HEK293 (cell line): Measurements from ENCODE around the gene LRRC8D.

Source experiments
- BCL11A ChIP-seq: fragments of 450-650 bp; formaldehyde crosslinking; IDR thresholded peaks from 2 replicates; pipeline ENCODE4 v1.5.1; 2016; ENCODE audit warnings: low read depth, missing biosample characterization, missing genetic modification characterization
- GLIS2 ChIP-seq: fragments of 450-650 bp; formaldehyde crosslinking; IDR thresholded peaks from 2 replicates; pipeline ENCODE4 v1.5.1; 2016; ENCODE audit warnings: missing biosample characterization, missing genetic modification characterization
- HOXC10 ChIP-seq: sonication (generic); formaldehyde crosslinking; IDR thresholded peaks from 2 replicates; pipeline ENCODE4 v1.8.1; 2023; ENCODE audit warnings: mild to moderate bottlenecking, missing genetic modification reagents
- KLF7 ChIP-seq: fragments of 450-650 bp; formaldehyde crosslinking; IDR thresholded peaks from 2 replicates; pipeline ENCODE4 v1.5.1; 2016; ENCODE audit warnings: missing biosample characterization, missing genetic modification characterization, borderline replicate concordance
- MEIS1 ChIP-seq: sonication (generic); formaldehyde crosslinking; IDR thresholded peaks from 2 replicates; pipeline ENCODE4 v1.8.1; 2022; ENCODE audit warnings: missing genetic modification reagents, mild to moderate bottlenecking, borderline replicate concordance
- OSR2 ChIP-seq: fragments of 450-650 bp; formaldehyde crosslinking; IDR thresholded peaks from 2 replicates; pipeline ENCODE4 v1.5.1; 2016; ENCODE audit warnings: missing biosample characterization, missing genetic modification characterization
- OVOL3 ChIP-seq: fragments of 450-650 bp; formaldehyde crosslinking; IDR thresholded peaks from 2 replicates; pipeline ENCODE4 v1.5.1; 2016; ENCODE audit warnings: missing biosample characterization, missing genetic modification characterization
- PRDM1 ChIP-seq: fragments of 450-650 bp; formaldehyde crosslinking; IDR thresholded peaks from 2 replicates; pipeline ENCODE4; 2016; ENCODE audit warnings: missing biosample characterization, missing genetic modification characterization
- SALL2 ChIP-seq: fragments of 450-650 bp; formaldehyde crosslinking; IDR thresholded peaks from 2 replicates; pipeline ENCODE4 v1.5.0; 2017; ENCODE audit warnings: missing biosample characterization, mild to moderate bottlenecking, missing genetic modification characterization, borderline replicate concordance
- YY2 ChIP-seq: fragments of 450-650 bp; formaldehyde crosslinking; IDR thresholded peaks from 2 replicates; pipeline ENCODE4 v1.5.1; 2016; ENCODE audit warnings: missing biosample characterization, missing genetic modification characterization
- ZBTB1 ChIP-seq: fragments of 450-650 bp; formaldehyde crosslinking; IDR thresholded peaks from 2 replicates; pipeline ENCODE4 v1.5.1; 2016; ENCODE audit warnings: missing biosample characterization, missing genetic modification characterization
- ZEB2 ChIP-seq: fragments of 450-650 bp; formaldehyde crosslinking; IDR thresholded peaks from 2 replicates; pipeline ENCODE4 v1.5.1; 2016; ENCODE audit warnings: missing biosample characterization, missing genetic modification characterization
- ZNF121 ChIP-seq: fragments of 450-650 bp; formaldehyde crosslinking; IDR thresholded peaks from 2 replicates; pipeline ENCODE4 v1.5.1; 2016; ENCODE audit warnings: missing biosample characterization, missing genetic modification characterization
- ZNF157 ChIP-seq: fragments of 450-650 bp; formaldehyde crosslinking; IDR thresholded peaks from 2 replicates; pipeline ENCODE4 v1.5.1; 2016; ENCODE audit warnings: missing biosample characterization, missing genetic modification characterization
- ZNF2 ChIP-seq: fragments of 450-650 bp; formaldehyde crosslinking; IDR thresholded peaks from 2 replicates; pipeline ENCODE4 v1.5.1; 2016; ENCODE audit warnings: missing biosample characterization, missing genetic modification characterization
- ZNF211 ChIP-seq: fragments of 450-650 bp; formaldehyde crosslinking; IDR thresholded peaks from 2 replicates; pipeline ENCODE4 v1.5.1; 2016; ENCODE audit warnings: low read depth, missing biosample characterization, missing genetic modification characterization
- ZNF24 ChIP-seq: fragments of 450-650 bp; formaldehyde crosslinking; IDR thresholded peaks from 2 replicates; pipeline ENCODE4 v1.5.1; 2016; ENCODE audit warnings: missing biosample characterization, missing genetic modification characterization
- ZNF248 ChIP-seq: fragments of 450-650 bp; formaldehyde crosslinking; IDR thresholded peaks from 2 replicates; pipeline ENCODE4 v1.5.1; 2017; ENCODE audit warnings: missing biosample characterization, missing genetic modification characterization
- ZNF292 ChIP-seq: fragments of 450-650 bp; formaldehyde crosslinking; IDR thresholded peaks from 2 replicates; pipeline ENCODE4 v1.5.1; 2016; ENCODE audit warnings: low read depth, missing biosample characterization, missing genetic modification characterization, borderline replicate concordance
- ZNF350 ChIP-seq: fragments of 450-650 bp; formaldehyde crosslinking; IDR thresholded peaks from 2 replicates; pipeline ENCODE4 v1.5.0; 2017; ENCODE audit warnings: missing biosample characterization, mild to moderate bottlenecking, missing genetic modification characterization
- ZNF366 ChIP-seq: fragments of 450-650 bp; formaldehyde crosslinking; conservative IDR thresholded peaks from 2 replicates; pipeline ENCODE4 v1.5.1; 2016; ENCODE audit warnings: missing biosample characterization, missing genetic modification characterization
- ZNF426 ChIP-seq: fragments of 450-650 bp; formaldehyde crosslinking; IDR thresholded peaks from 2 replicates; pipeline ENCODE4 v1.5.1; 2017; ENCODE audit warnings: missing biosample characterization, missing genetic modification characterization, mild to moderate bottlenecking, inconsistent platforms, moderate library complexity
- ZNF473 ChIP-seq: fragments of 450-650 bp; formaldehyde crosslinking; IDR thresholded peaks from 2 replicates; pipeline ENCODE4 v1.5.1; 2017; ENCODE audit warnings: missing biosample characterization, missing genetic modification characterization
- ZNF514 ChIP-seq: fragments of 450-650 bp; formaldehyde crosslinking; IDR thresholded peaks from 2 replicates; pipeline ENCODE4 v1.5.1; 2016; ENCODE audit warnings: missing biosample characterization, missing genetic modification characterization
- ZNF639 ChIP-seq: fragments of 450-650 bp; formaldehyde crosslinking; IDR thresholded peaks from 2 replicates; pipeline ENCODE4 v1.5.1; 2016; ENCODE audit warnings: missing biosample characterization, missing genetic modification characterization
- ZNF843 ChIP-seq: fragments of 450-650 bp; formaldehyde crosslinking; IDR thresholded peaks from 2 replicates; pipeline ENCODE4 v1.5.1; 2016; ENCODE audit warnings: missing biosample characterization, missing genetic modification characterization
- ZXDB ChIP-seq: fragments of 450-650 bp; formaldehyde crosslinking; IDR thresholded peaks from 2 replicates; pipeline ENCODE4 v1.5.1; 2016; ENCODE audit warnings: missing biosample characterization, missing genetic modification characterization
- TF ChIP-seq, protein P1 (sequence below): fragments of 450-650 bp; formaldehyde crosslinking; IDR thresholded peaks from 2 replicates; pipeline ENCODE4 v1.5.1; 2017; ENCODE audit warnings: missing biosample characterization, mild to moderate bottlenecking, missing genetic modification characterization, moderate library complexity
- TF ChIP-seq, protein P2 (sequence below): fragments of 450-650 bp; formaldehyde crosslinking; IDR thresholded peaks from 2 replicates; pipeline ENCODE4 v1.5.1; 2016; ENCODE audit warnings: missing biosample characterization, missing genetic modification characterization
- TF ChIP-seq, protein P3 (sequence below): fragments of 450-650 bp; formaldehyde crosslinking; IDR thresholded peaks from 2 replicates; pipeline ENCODE4 v1.5.1; 2016; ENCODE audit warnings: missing biosample characterization, missing genetic modification characterization, low read depth
- TF ChIP-seq, protein P4 (sequence below): fragments of 450-650 bp; formaldehyde crosslinking; IDR thresholded peaks from 2 replicates; pipeline ENCODE4; 2016; ENCODE audit warnings: missing biosample characterization, missing genetic modification characterization
- TF ChIP-seq, protein P5 (sequence below): fragments of 450-650 bp; formaldehyde crosslinking; IDR thresholded peaks from 2 replicates; pipeline ENCODE4 v1.5.1; 2016; ENCODE audit warnings: missing biosample characterization, missing genetic modification characterization

Gene LRRC8D

DNA sequence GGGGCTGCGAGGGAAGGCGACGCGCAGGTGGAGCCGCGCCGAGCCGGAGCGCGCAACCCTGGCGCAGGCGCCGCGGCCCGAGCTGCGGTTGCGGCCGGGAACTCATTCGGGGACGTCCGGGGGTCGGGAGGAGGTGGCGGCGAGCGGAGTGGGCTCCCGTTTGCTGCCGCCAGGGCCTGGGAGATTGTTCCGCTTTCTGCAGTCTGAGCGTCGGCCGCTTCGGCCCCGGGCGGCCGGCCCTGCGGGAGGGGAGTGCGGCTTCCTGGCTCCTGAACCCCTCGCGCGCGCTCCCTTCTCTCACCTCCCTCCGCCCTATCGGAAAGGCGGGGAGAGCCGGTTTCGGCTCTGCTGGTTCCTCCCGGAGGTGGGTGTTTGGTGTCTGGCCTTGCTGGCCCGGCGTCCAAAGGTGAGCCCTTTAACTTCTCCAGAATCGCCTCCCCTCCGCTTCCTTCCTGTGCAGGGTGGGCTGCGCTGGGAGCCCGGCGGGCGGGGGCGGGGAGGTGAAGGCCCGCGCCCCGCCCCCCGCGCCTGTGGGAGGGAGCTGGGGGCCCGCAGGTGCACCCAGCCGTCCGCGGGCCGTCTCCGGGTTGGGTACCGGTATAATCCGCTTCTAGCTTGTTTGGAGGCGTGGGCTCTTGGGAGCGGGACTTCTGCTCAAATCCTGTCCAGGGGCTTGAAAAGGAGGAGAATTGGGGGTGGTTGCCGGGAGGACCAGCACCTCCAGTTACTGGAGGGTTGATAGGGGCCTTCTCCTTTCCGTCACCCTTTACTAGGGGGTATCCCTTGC, 683 bp downstream of the LRRC8D start (continued):
- TF ChIP-seq PRDM1 (tag by site-specific recombination) (no peak), OSR2 (tag by site-specific recombination) (0 out of 2 replicates have a peak, but pooled peaks have one; percentile 27), ZBTB1 (tag by site-specific recombination) (no peak), ZEB2 (tag by site-specific recombination) (peak; percentile 38; the same call in 1 of the 2 replicates), ZNF121 (no peak; the same call in 1 of the 2 replicates), ZNF292 (no peak), ZNF248 (tag by site-specific recombination) (no peak), ZNF426 (tag by site-specific recombination) (no peak), OVOL3 (tag by site-specific recombination) (no peak), YY2 (tag by site-specific recombination) (no peak), ZNF366 (tag by site-specific recombination) (no peak), KLF7 (tag by site-specific recombination) (no peak), ZNF473 (tag by site-specific recombination) (no peak), ZNF843 (tag by site-specific recombination) (no peak), ZXDB (tag by site-specific recombination) (peak; percentile 49; the same call in 1 of the 2 replicates), ZNF24 (tag by site-specific recombination) (no peak), ZNF211 (tag by site-specific recombination) (no peak), ZNF350 (tag by site-specific recombination) (no peak), MEIS1 (CRISPR knock-in tag) (no peak), GLIS2 (tag by site-specific recombination) (peak; percentile 83; the same call in 1 of the 2 replicates), ZNF514 (tag by site-specific recombination) (no peak), SALL2 (tag by site-specific recombination) (no peak), BCL11A (no peak), ZNF639 (tag by site-specific recombination) (no peak), ZNF2 (no peak), ZNF157 (tag by site-specific recombination) (no peak), HOXC10 (CRISPR knock-in tag) (no peak)
- TF ChIP-seq, protein P1, sequence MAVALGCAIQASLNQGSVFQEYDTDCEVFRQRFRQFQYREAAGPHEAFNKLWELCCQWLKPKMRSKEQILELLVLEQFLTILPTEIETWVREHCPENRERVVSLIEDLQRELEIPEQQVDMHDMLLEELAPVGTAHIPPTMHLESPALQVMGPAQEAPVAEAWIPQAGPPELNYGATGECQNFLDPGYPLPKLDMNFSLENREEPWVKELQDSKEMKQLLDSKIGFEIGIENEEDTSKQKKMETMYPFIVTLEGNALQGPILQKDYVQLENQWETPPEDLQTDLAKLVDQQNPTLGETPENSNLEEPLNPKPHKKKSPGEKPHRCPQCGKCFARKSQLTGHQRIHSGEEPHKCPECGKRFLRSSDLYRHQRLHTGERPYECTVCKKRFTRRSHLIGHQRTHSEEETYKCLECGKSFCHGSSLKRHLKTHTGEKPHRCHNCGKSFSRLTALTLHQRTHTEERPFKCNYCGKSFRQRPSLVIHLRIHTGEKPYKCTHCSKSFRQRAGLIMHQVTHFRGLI (tag by site-specific recombination): no peak
- TF ChIP-seq, protein P2, sequence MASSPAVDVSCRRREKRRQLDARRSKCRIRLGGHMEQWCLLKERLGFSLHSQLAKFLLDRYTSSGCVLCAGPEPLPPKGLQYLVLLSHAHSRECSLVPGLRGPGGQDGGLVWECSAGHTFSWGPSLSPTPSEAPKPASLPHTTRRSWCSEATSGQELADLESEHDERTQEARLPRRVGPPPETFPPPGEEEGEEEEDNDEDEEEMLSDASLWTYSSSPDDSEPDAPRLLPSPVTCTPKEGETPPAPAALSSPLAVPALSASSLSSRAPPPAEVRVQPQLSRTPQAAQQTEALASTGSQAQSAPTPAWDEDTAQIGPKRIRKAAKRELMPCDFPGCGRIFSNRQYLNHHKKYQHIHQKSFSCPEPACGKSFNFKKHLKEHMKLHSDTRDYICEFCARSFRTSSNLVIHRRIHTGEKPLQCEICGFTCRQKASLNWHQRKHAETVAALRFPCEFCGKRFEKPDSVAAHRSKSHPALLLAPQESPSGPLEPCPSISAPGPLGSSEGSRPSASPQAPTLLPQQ: no peak
- TF ChIP-seq, protein P3, sequence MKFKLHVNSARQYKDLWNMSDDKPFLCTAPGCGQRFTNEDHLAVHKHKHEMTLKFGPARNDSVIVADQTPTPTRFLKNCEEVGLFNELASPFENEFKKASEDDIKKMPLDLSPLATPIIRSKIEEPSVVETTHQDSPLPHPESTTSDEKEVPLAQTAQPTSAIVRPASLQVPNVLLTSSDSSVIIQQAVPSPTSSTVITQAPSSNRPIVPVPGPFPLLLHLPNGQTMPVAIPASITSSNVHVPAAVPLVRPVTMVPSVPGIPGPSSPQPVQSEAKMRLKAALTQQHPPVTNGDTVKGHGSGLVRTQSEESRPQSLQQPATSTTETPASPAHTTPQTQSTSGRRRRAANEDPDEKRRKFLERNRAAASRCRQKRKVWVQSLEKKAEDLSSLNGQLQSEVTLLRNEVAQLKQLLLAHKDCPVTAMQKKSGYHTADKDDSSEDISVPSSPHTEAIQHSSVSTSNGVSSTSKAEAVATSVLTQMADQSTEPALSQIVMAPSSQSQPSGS (tag by site-specific recombination): no peak
- TF ChIP-seq, protein P4, sequence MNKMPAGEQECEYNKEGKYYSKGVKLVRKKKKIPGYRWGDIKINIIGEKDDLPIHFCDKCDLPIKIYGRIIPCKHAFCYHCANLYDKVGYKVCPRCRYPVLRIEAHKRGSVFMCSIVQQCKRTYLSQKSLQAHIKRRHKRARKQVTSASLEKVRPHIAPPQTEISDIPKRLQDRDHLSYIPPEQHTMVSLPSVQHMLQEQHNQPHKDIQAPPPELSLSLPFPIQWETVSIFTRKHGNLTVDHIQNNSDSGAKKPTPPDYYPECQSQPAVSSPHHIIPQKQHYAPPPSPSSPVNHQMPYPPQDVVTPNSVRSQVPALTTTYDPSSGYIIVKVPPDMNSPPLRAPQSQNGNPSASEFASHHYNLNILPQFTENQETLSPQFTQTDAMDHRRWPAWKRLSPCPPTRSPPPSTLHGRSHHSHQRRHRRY (tag by site-specific recombination): no peak
- TF ChIP-seq, protein P5, sequence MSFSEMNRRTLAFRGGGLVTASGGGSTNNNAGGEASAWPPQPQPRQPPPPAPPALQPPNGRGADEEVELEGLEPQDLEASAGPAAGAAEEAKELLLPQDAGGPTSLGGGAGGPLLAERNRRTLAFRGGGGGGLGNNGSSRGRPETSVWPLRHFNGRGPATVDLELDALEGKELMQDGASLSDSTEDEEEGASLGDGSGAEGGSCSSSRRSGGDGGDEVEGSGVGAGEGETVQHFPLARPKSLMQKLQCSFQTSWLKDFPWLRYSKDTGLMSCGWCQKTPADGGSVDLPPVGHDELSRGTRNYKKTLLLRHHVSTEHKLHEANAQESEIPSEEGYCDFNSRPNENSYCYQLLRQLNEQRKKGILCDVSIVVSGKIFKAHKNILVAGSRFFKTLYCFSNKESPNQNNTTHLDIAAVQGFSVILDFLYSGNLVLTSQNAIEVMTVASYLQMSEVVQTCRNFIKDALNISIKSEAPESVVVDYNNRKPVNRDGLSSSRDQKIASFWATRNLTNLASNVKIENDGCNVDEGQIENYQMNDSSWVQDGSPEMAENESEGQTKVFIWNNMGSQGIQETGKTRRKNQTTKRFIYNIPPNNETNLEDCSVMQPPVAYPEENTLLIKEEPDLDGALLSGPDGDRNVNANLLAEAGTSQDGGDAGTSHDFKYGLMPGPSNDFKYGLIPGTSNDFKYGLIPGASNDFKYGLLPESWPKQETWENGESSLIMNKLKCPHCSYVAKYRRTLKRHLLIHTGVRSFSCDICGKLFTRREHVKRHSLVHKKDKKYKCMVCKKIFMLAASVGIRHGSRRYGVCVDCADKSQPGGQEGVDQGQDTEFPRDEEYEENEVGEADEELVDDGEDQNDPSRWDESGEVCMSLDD (tag by site-specific recombination): no peak
